NCI-H1048 (cell line): ENCODE data around the gene PTPN3.

ENCODE experiments used
- DNase-seq: peaks from one replicate; lab custom pipeline; 2025; lab: John Stamatoyannopoulos, UW

PTPN3 gene

DNA sequence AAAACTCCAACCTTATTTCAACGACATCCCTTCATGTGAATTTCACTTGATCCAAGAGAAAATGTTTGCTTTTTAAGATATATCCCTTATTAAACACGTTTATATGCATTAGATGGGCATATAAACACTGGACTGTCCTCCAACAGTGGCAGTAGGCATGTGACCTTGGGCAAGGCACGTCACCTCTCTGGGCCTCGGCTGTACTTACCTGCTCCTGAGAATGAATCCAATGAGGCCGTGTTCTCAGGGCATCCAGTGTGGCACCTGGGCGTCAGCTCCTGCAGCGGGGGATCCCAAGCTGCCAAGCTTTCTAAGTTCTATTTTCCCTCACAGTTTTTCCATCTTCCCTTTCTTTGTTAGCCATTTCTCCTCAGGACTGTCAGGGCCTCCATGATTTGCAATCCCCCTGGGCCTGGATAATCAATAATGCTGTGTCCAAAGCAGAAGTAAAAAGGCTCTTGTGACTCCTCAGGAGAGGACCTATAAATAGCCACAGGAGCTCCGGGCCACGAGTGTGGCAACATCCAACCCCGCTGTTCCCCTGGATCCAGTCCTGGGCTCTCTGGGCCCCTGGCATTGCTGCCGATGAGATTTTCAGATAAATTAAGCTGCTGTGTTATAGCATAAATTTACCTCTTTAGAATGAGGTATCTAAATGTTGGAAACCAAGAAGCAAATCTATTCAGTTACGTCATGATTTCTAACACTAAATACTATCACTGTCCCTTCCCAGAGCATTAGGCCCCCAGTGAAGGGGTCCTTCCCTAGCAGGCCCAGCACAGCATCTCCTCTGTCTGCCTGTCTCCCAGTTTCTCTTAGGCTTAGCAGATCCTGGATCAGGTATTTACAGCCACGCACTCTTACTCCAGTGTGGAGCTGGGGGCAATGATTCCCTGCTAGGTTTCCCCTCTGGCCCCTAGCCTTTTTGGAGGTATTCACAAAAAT lies 76.8 kb downstream of the PTPN3 start:
- DNase-seq: no peak

DNA sequence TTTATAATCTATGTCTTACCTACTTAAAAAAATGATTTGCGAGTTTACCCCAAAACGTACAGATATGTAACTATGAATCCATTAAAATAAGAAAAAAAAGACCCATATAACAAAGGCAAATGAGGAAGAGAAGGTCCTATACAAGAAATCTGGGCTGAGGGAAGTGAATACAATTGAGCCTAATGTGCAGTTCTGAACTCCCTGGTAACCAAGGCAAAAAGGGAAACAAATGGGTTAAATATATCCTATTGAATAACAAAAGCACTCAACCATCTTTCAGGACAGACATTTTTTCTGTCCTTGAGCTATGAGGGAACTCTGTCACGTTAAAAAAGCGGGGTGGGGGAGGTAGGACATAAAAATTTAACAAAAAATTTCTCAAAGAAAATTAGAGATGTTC lies 78.6 kb downstream of the PTPN3 start:
- no peak for DNase-seq

- DNase-seq: no peak
Measured at GRCh38 chr9:109418827-109419226, 79.3 kb downstream of the PTPN3 start.

GRCh38 chr9:109417585-109418544 lies 80.2 kb downstream of the PTPN3 start:
- DNase-seq: no peak

DNA sequence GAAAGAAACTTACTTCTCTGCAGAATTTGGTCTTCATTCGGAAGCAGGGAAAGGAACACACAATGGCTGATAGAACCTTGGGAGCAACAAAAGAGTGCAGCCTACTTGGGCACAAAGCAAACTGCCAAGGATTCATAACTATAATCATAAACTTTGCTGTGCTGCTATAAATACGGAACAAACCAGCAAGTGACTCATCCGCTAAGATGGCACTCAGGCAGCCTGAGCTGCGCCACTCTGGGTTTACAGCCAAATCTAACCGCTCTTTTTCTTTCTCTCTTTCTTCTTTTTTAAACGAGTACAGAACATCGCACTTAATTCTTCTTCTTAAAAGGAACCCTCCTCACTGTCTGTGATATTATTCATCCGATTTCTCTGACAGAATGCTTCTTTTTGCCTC lies 81.1 kb downstream of the PTPN3 start:
- DNase-seq: no peak

- DNase-seq: no peak
Measured at GRCh38 chr9:109416135-109416706, 81.9 kb downstream of the PTPN3 start.

DNA sequence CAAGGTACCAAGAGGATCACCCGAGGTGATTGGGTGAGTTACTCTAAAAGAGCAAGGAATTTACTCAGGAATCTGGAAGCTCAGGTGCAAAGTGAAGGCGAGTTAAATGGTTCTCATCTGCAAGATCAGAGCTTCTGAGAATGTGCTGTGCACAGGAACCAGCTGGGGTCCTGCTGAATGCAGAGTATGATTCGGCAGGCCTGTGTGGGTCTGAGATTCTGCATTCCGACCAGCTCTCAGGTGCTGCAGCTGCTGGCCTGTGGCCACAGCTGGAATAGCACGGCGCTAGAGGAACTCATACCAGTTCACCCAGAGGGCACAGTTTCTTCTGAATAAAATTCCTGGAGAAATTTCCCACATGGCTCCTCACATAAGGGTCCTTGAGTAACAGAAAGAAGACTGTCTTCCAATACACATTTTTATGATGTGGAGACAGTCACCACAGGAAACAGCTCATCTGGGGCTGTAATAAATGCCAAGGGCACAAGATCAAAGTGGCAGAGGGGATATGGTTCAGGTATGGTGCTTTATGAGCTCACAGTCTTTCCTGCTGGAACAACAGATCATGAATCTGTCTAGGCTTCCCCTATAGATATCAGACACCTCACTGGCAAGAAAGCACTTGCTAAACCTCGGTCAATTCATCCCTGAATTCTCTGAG lies 83.9 kb downstream of the PTPN3 start:
- no peak for DNase-seq

DNA sequence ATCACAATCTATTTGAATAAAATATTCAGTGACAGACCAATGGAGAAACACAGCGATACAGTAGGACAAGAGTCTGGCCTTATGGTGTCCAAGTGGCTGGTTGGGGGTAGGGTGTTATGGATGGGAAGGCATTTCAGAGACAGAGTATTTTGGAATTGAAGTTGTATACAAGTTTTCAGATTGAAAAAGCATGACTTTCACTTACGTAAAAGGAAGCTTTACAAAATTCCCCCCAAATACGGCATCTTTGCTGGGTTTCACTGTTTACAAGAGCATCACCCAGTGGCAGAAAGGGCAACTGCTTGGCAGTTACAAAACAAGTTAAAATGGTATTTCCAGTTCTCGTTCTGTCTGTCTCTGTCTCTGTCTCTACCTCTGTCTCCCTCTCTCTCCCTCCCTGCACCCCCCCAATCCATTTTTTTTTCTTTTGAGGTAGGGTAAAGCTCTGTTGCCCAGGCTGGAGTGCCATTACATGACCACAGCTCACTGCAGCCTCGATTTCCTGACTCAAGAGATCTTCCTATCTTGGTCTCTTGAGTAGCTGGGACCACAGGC lies 86.2 kb downstream of the PTPN3 start:
- no peak for DNase-seq

- no peak for DNase-seq
Measured at GRCh38 chr9:109411069-109411761, 86.9 kb downstream of the PTPN3 start.

DNA sequence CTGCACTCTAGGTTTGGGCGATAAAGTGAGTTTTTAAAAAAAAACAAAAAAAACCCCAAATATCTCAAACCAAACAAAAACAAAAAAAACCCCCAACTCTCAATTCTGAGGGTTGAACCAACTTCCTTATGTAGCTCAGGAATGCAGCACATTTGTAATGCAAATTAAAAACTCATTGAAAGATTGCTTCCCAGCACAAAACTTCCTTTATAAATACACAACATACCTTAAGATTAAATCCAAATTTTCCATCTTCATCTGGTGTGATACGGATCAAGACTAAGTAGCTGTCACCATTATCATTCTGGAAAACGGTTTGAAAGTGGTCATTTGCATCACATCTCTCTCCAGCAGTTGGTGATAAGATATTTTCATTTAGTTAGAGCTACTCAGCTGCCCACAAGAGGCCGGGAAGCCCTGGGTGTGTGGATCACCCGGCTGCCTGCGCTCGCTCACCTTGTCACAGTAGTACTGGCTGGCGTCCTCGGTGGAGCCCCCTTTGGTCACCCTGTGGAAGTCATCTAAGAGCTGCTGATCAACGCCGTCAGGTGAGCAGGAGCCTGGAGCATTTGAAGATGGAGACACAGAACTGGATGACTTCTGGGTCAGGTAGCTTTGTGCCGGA lies 88.2 kb downstream of the PTPN3 start:
- no peak for DNase-seq

GRCh38 chr9:109408759-109409462 lies 89.2 kb downstream of the PTPN3 start:
- DNase-seq: no peak

GRCh38 chr9:109403766-109404320 lies 94.3 kb downstream of the PTPN3 start:
- no peak for DNase-seq

DNA sequence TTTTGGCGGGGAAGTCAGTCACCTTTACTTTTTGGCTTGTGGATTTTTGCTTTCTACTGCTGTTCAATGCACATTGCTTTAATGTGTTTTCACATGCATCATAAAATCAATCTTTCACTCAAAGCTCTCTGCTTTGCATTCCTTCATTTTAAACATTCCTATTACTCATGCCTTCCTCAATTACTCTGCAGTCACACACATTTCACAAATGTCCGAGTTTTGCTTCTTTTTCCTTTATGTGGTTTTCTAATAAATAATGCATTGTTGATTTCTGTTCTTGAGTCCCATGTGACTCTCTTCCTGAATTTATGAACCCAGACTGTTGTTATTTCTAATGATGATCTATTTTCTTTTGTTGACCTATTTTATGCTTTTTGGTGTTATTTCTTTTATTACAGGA lies 95.0 kb downstream of the PTPN3 start:
- DNase-seq: no peak

DNA sequence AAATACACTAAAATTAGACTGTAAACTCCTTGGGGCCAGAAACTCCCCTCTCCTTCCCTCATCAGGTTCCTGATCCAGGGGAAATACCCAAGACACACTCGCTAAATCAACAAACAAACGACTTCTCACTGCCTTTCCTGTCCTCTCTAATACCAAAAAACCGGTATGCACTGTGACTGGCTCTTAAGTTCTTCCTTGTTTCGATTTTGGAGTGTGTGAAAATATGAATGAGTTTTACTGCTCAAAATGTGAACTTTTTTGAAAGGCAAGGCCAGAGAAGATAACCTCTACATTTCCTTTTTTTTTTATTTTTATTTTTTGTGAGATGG lies 96.2 kb downstream of the PTPN3 start:
- DNase-seq: no peak

DNA sequence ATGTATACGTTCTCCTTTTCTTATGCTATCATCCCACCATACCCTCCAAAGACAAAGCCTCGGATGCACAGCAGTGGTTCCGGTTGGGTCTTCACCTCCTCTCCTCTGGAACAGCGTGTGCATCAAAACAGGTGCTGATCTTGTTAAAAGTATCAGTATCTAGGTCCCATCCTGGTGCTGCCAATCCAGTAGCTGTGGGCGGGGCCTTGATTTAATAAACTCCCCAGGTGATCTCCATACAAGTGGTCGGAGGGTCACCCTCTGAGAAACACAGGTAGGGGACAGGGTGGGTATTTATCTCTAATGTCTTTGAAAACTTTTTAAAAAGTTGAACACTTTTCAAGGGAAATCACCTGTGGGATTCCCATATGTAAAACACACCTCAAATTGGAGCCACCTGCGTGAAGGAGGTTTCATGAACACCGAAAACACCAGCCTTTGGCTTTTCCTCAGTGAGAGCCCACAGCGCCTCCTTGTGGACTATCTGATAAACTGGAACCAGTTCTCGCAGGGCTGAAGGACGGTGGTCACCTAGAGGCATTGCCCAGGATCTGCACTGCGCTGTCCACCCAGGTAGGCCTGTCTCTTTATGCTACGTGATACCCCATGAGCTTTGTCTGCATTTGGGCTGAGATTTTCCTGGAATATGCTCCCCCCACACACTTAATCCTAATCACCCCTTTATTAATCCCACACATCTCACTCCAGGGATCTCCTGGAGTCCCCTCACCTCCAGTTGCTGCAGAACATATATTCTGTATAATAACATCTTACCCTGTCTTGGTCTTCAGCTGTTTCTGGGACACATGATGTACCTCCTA lies 96.7 kb downstream of the PTPN3 start:
- peak; percentile 28 for DNase-seq

GRCh38 chr9:109399258-109399767 lies 98.8 kb downstream of the PTPN3 start:
- no peak for DNase-seq

- no peak for DNase-seq
Measured at GRCh38 chr9:109391176-109391575, 106.9 kb downstream of the PTPN3 start.

DNA sequence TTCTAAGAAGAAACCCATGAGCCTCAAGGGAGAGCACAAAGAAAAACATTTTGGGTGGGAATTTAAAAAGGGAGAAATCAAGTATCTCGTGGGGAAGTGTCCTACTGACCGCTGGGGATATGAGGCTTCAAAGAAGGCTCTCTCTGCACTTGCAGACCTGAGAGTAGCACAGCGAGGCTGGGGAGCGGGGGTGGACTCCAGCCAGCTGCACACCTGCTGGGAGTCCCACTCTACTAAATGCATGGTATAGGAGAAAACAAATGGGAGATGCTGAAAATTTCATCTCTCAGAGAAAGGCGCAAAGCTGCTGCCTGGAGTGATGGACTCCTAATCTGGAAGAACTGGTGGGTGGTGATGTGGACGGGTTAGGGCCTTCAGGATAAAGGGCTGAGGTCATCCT lies 110.3 kb downstream of the PTPN3 start:
- no peak for DNase-seq

- DNase-seq: no peak
Measured at GRCh38 chr9:109387206-109387605, 110.9 kb downstream of the PTPN3 start.
